H9 (cell line): ENCODE results near the gene ZNF839. TPM values are rescaled to one million over a fixed set of nuclear protein-coding genes. Genes with fewer than 3 reads are reported as not detected.

Experiments
- DNase-seq: peaks from one replicate; pipeline ENCODE4 v3.0.0-alpha.2; 2017
- H2AFZ ChIP-seq: one replicate; pipeline ENCODE4 v1.6.1; 2013; ENCODE audit warnings: mild to moderate bottlenecking, low read length, control low read depth, moderate library complexity
- H2AK5ac ChIP-seq: 2 replicates; pipeline ENCODE4 v1.6.1; 2013; ENCODE audit warnings: low read length, control low read depth, mixed read lengths; ENCODE audit not compliant: insufficient read length
- H2BK120ac ChIP-seq: one replicate; pipeline ENCODE4 v1.6.1; 2013; ENCODE audit warnings: low read depth, mild to moderate bottlenecking, low read length, control low read depth, inconsistent platforms; ENCODE audit not compliant: poor library complexity, severe bottlenecking
- H2BK12ac ChIP-seq: 2 replicates; pipeline ENCODE4 v1.6.1; 2013; ENCODE audit warnings: low read length, control low read depth, mixed read lengths, low read depth; ENCODE audit not compliant: insufficient read length
- H2BK15ac ChIP-seq: 2 replicates; pipeline ENCODE4 v1.6.1; 2013; ENCODE audit warnings: low read depth, low read length, control low read depth
- H2BK20ac ChIP-seq: one replicate; pipeline ENCODE4 v1.6.1; 2013; ENCODE audit warnings: low read depth, mild to moderate bottlenecking, low read length, control low read depth, inconsistent platforms; ENCODE audit not compliant: poor library complexity, severe bottlenecking
- H2BK5ac ChIP-seq: 2 replicates; pipeline ENCODE4 v1.6.1; 2013; ENCODE audit warnings: low read length, control low read depth, mixed read lengths; ENCODE audit not compliant: insufficient read length
- H3K14ac ChIP-seq: 2 replicates; pipeline ENCODE4 v1.6.1; 2013; ENCODE audit warnings: low read length, control low read depth; ENCODE audit not compliant: insufficient read depth
- H3K18ac ChIP-seq: 2 replicates; pipeline ENCODE4 v1.6.1; 2013; ENCODE audit warnings: low read depth, mild to moderate bottlenecking, mixed read lengths, low read length, control low read depth; ENCODE audit not compliant: insufficient read length
- H3K23ac ChIP-seq: 2 replicates; pipeline ENCODE4 v1.6.1; 2013; ENCODE audit warnings: low read length, control low read depth, mixed read lengths, low read depth; ENCODE audit not compliant: insufficient read length
- H3K23me2 ChIP-seq: 2 replicates; pipeline ENCODE4 v1.6.1; 2013; ENCODE audit warnings: low read depth, mild to moderate bottlenecking, mixed read lengths, low read length, control low read depth; ENCODE audit not compliant: insufficient read length, poor library complexity, severe bottlenecking
- H3K27ac ChIP-seq: 2 replicates; pipeline ENCODE4 v1.5.1; 2013; ENCODE audit warnings: low read length, control low read depth, mixed read lengths, low read depth; ENCODE audit not compliant: insufficient read length
- H3K27me3 ChIP-seq: 2 replicates; pipeline ENCODE4 v1.6.1; 2013; ENCODE audit warnings: low read length, control low read depth, inconsistent platforms; ENCODE audit not compliant: insufficient read depth
- H3K4ac ChIP-seq: 2 replicates; pipeline ENCODE4 v1.6.1; 2013; ENCODE audit warnings: low read depth, mild to moderate bottlenecking, control low read depth, inconsistent platforms, low read length, moderate library complexity
- H3K4me1 ChIP-seq: 2 replicates; pipeline ENCODE4 v1.6.1; 2013; ENCODE audit warnings: low read length, control low read depth, inconsistent platforms; ENCODE audit not compliant: insufficient read depth
- H3K4me2 ChIP-seq: 2 replicates; pipeline ENCODE4 v1.6.1; 2013; ENCODE audit warnings: low read length, control low read depth, mixed read lengths; ENCODE audit not compliant: insufficient read length, insufficient read depth
- H3K56ac ChIP-seq: 2 replicates; pipeline ENCODE4 v1.6.1; 2013; ENCODE audit warnings: low read depth, mild to moderate bottlenecking, mixed read lengths, low read length, control low read depth; ENCODE audit not compliant: insufficient read length
- H3K79me1 ChIP-seq: 2 replicates; pipeline ENCODE4 v1.6.1; 2013; ENCODE audit warnings: low read depth, mild to moderate bottlenecking, moderate library complexity, low read length, control low read depth, inconsistent platforms; ENCODE audit not compliant: insufficient read depth, poor library complexity, severe bottlenecking
- H3K79me2 ChIP-seq: 2 replicates; pipeline ENCODE4 v1.6.1; 2013; ENCODE audit warnings: low read length, control low read depth, inconsistent platforms; ENCODE audit not compliant: insufficient read depth
- H3K9ac ChIP-seq: 2 replicates; pipeline ENCODE4 v1.6.1; 2013; ENCODE audit warnings: low read length, control low read depth, mixed read lengths; ENCODE audit not compliant: insufficient read length; ENCODE audit errors: extremely low read depth
- H3K9me3 ChIP-seq: one replicate; pipeline ENCODE4 v1.6.1; 2013; ENCODE audit warnings: low read depth, low read length, inconsistent platforms; ENCODE audit not compliant: control insufficient read depth
- H3T11ph ChIP-seq: one replicate; pipeline ENCODE4 v1.6.1; 2013; ENCODE audit warnings: mild to moderate bottlenecking, low read length, control low read depth, inconsistent platforms
- H4K20me1 ChIP-seq: one replicate; pipeline ENCODE4 v1.6.1; 2013; ENCODE audit not compliant: control insufficient read depth, insufficient read length, insufficient read depth
- H4K5ac ChIP-seq: 2 replicates; pipeline ENCODE4 v1.6.1; 2013; ENCODE audit warnings: low read depth, mild to moderate bottlenecking, mixed read lengths, low read length, control low read depth; ENCODE audit not compliant: insufficient read length
- H4K8ac ChIP-seq: replicated peaks from 2 replicates; pipeline ENCODE4 v1.6.1; 2013; ENCODE audit warnings: low read length, control low read depth, mixed read lengths, low read depth; ENCODE audit not compliant: insufficient read length
- H4K91ac ChIP-seq: 2 replicates; pipeline ENCODE4 v1.6.1; 2013; ENCODE audit warnings: low read depth, mild to moderate bottlenecking, moderate library complexity, mixed read lengths, low read length, control low read depth; ENCODE audit not compliant: insufficient read length
- H3K27ac Mint-ChIP-seq, 3 experiments: 2 replicates in 2 of 3; 3 replicates in 1 of 3; pipeline ENCODE4 v1.8.0; 2020 to 2021; ENCODE audit warnings: mixed read lengths in 3 of 3, mild to moderate bottlenecking in 1 of 3, moderate library complexity in 1 of 3
- H3K27me3 Mint-ChIP-seq: 2 replicates; pipeline ENCODE4 v1.8.0; 2021; ENCODE audit warnings: low read depth, mild to moderate bottlenecking, moderate library complexity, mixed read lengths
- H3K36me3 Mint-ChIP-seq, 3 experiments: 2 replicates in 2 of 3; 3 replicates in 1 of 3; pipeline ENCODE4 v1.8.0; 2020 to 2021; ENCODE audit warnings: low read depth in 3 of 3, mixed read lengths in 3 of 3; ENCODE audit not compliant: insufficient read depth in 1 of 3
- H3K4me1 Mint-ChIP-seq, 2 experiments: 2 replicates each; pipeline ENCODE4 v1.8.0; 2020; ENCODE audit warnings: mixed read lengths in 2 of 2
- H3K4me3 Mint-ChIP-seq, 2 experiments: 2 replicates in 1 of 2; 3 replicates in 1 of 2; pipeline ENCODE4 v1.8.0; 2020 to 2021; ENCODE audit warnings: mild to moderate bottlenecking in 2 of 2, mixed read lengths in 2 of 2, moderate library complexity in 1 of 2
- H3K9me3 Mint-ChIP-seq, 2 experiments: 2 replicates in 1 of 2; 3 replicates in 1 of 2; pipeline ENCODE4 v1.8.0; 2020; ENCODE audit warnings: mild to moderate bottlenecking in 2 of 2, mixed read lengths in 2 of 2, moderate library complexity in 1 of 2
- CTCF ChIP-seq: fragments of 200-600 bp; sonication (generic); conservative IDR thresholded peaks from 3 replicates; pipeline ENCODE4 v1.8.0; 2021; ENCODE audit warnings: antibody characterized with exemption, mild to moderate bottlenecking
- WGBS: extraction: QIAGEN DNeasy Blood & Tissue Kit; methylation state at CpG from one replicate; pipeline ENCODE4 v1.1.7; 2013; ENCODE audit warnings: missing lambda C conversion rate, low lambda C conversion rate, mixed read lengths; ENCODE audit not compliant: insufficient read length; ENCODE audit errors: extremely low coverage; 5-methylcytosine and 5-hydroxymethylcytosine counted together
- total RNA-seq: library from RNA; stranded (reverse); gene quantifications from 2 replicates; pipeline ENCODE4 v1.2.1, GENCODE V29; 2021

Gene ZNF839
- total RNA-seq, 1 experiment from 2014 or later = 9.4 TPM

DNA sequence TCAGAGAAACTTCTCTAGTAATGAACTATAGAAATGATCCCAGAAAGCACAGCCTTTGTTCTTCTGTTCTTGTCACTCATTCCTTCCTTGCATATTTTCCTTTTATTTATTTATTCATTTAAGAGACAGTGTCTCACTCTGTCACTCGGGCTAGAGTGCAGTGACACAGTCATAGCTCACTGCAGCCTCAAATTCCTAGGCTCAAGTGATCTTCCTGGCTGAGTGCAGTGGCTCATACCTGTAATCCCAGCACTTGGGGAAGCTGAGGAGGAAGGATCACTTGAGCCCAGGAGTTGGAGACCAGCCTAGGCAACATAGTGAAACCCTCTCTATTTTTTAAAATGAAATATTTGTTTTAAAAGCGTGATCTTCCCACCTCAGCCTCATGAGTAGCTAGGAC is 54.7 kb downstream of the ZNF839 start:
- Mint-ChIP-seq H3K27ac (no peak overlapping the region; a peak in 1 of 7 replicates), H3K36me3 (peaks cover 0 to 18% (median 0%) of the 10 kb centered on the region in 3 experiments; a peak in 3 of 7 replicates), H3K4me3 (no peak overlapping the region), H3K4me1 (peaks cover 0 to 10% of the 10 kb centered on the region in 2 experiments; a peak in 3 of 4 replicates), H3K9me3 (no peaks in the 10 kb centered on the region), H3K27me3 (no peaks in the 10 kb centered on the region)
- no peak overlapping the region for H4K5ac ChIP-seq
- H3K9ac ChIP-seq = no peak overlapping the region
- H4K20me1 ChIP-seq = no peaks in the 10 kb centered on the region
- H3K79me1 ChIP-seq = no peaks in the 10 kb centered on the region
- H2BK120ac ChIP-seq = no peak overlapping the region
- H2BK15ac ChIP-seq = no peak overlapping the region
- no peak for DNase-seq
- no peak overlapping the region for H3K4ac ChIP-seq
- H3K14ac ChIP-seq = no peak overlapping the region
- H2AK5ac ChIP-seq = no peak overlapping the region
- H2AFZ ChIP-seq = no peak overlapping the region
- H2BK5ac ChIP-seq = no peak overlapping the region
- H3K79me2 ChIP-seq = no peaks in the 10 kb centered on the region
- no peak overlapping the region for H3K23ac ChIP-seq
- no peak overlapping the region for H3K18ac ChIP-seq
- no peak overlapping the region for H3K56ac ChIP-seq
- H2BK12ac ChIP-seq = no peak overlapping the region
- H4K91ac ChIP-seq = no peak overlapping the region
- H3K4me2 ChIP-seq = no peak overlapping the region
- no peak overlapping the region for H3K27ac ChIP-seq
- H3K9me3 ChIP-seq = no peaks in the 10 kb centered on the region
- no peaks in the 10 kb centered on the region for H3K4me1 ChIP-seq
- no CpG with 5 or more reads among the region's 2 CpGs for WGBS
- H3K27me3 ChIP-seq = no peaks in the 10 kb centered on the region
- H4K8ac ChIP-seq = no peak overlapping the region
- H3K23me2 ChIP-seq = no peaks in the 10 kb centered on the region
- no peak overlapping the region for H2BK20ac ChIP-seq
- no peak overlapping the region for H3T11ph ChIP-seq
- no peak for TF ChIP-seq CTCF
